Type B pancreatic cell (in vitro differentiated cells): ENCODE data around the gene ITGA2B. TPM values are rescaled to one million over a fixed set of nuclear protein-coding genes. Genes with fewer than 3 reads are reported as not detected.

Experiments
- DNase-seq: peaks from one replicate; pipeline ENCODE4 v3.0.0; 2021; ENCODE audit warnings: mixed read lengths; ENCODE audit not compliant: unreplicated experiment; ENCODE audit errors: extremely low spot score
- H3K27ac Mint-ChIP-seq: 2 replicates; pipeline ENCODE4 v1.8.0; 2021; ENCODE audit warnings: mild to moderate bottlenecking, mixed read lengths
- H3K27me3 Mint-ChIP-seq: 2 replicates; pipeline ENCODE4 v1.8.0; 2021; ENCODE audit warnings: mixed read lengths
- H3K36me3 Mint-ChIP-seq: 2 replicates; pipeline ENCODE4 v1.8.0; 2021; ENCODE audit warnings: mixed read lengths
- H3K4me1 Mint-ChIP-seq: one replicate; pipeline ENCODE4 v1.8.0; 2021; ENCODE audit warnings: mixed read lengths; ENCODE audit not compliant: unreplicated experiment
- H3K4me3 Mint-ChIP-seq: 2 replicates; pipeline ENCODE4 v1.8.0; 2021; ENCODE audit warnings: mild to moderate bottlenecking, mixed read lengths
- H3K9me3 Mint-ChIP-seq: 2 replicates; pipeline ENCODE4 v1.8.0; 2021; ENCODE audit warnings: mixed read lengths
- total RNA-seq: library from RNA; stranded (reverse); gene quantifications from 2 replicates; pipeline ENCODE4 v1.2.1, GENCODE V29; 2021; ENCODE audit warnings: low replicate concordance
- TF ChIP-seq, protein P1 (sequence below): fragments of 200-600 bp; sonication (generic); conservative IDR thresholded peaks from 2 replicates; pipeline ENCODE4 v1.5.0; 2021; ENCODE audit warnings: antibody characterized with exemption, mild to moderate bottlenecking

Gene ITGA2B
- total RNA-seq, 1 donor from 2014 or later = 8.8 TPM

DNA sequence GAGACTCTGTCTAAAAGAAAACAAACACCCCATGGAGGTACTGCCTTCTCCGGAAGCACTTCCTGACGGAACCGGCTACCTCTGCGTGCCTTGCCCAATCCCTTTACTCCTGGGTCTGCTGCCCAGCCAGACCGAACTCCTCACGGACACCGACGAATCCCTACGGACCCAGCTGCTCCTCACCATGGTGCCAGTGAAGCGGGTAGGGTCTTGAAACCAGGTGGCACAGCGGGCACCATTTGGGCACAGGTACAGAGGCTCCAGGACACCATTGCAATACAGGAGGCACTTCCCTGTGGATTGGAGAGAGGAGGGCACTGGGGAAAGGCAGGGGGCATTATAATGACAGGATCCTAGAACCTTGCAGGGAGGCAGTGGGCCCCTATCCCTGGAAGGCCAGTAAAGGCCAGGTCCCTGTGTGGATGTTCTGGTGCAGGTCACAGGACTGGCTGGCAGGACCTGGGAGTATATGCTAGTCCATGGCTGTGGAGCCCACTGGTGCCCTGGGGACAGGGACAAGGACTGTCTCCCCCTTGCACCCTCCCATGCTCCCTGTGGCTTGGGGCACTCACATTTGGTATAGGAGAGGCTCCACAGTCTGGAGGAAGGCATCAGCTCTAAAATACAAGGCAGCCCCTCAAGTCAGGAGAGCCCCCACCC, 67.1 kb downstream of the ITGA2B start:
- H3K27ac Mint-ChIP-seq = no peak overlapping the region
- H3K9me3 Mint-ChIP-seq = no peaks in the 10 kb centered on the region
- H3K4me1 Mint-ChIP-seq = peaks cover 4% of the 10 kb centered on the region
- peaks cover 18% of the 10 kb centered on the region for H3K27me3 Mint-ChIP-seq
- H3K36me3 Mint-ChIP-seq = peaks cover 7% of the 10 kb centered on the region
- H3K4me3 Mint-ChIP-seq = peak overlapping the region; percentile 61
- DNase-seq = no peak
- TF ChIP-seq, protein P1, sequence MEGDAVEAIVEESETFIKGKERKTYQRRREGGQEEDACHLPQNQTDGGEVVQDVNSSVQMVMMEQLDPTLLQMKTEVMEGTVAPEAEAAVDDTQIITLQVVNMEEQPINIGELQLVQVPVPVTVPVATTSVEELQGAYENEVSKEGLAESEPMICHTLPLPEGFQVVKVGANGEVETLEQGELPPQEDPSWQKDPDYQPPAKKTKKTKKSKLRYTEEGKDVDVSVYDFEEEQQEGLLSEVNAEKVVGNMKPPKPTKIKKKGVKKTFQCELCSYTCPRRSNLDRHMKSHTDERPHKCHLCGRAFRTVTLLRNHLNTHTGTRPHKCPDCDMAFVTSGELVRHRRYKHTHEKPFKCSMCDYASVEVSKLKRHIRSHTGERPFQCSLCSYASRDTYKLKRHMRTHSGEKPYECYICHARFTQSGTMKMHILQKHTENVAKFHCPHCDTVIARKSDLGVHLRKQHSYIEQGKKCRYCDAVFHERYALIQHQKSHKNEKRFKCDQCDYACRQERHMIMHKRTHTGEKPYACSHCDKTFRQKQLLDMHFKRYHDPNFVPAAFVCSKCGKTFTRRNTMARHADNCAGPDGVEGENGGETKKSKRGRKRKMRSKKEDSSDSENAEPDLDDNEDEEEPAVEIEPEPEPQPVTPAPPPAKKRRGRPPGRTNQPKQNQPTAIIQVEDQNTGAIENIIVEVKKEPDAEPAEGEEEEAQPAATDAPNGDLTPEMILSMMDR = no peak

Other genes with a start within 250 kb of the ITGA2B start
- gene HROB, start 247.7 kb downstream of the ITGA2B start, total RNA-seq = 5.4 and 10.6 TPM in 2 replicates
- gene ASB16, start 218.9 kb downstream of the ITGA2B start, total RNA-seq = 0.68 TPM in 1 of 2 replicates, not detected in the other
- 39.5 and 40.0 TPM in 2 replicates for gene TMUB2, start 202.7 kb downstream of the ITGA2B start, total RNA-seq
- 96.7 and 111 TPM in 2 replicates for gene ATXN7L3, start 189.8 kb downstream of the ITGA2B start, total RNA-seq
- gene UBTF, start 170.0 kb downstream of the ITGA2B start, total RNA-seq = 85.7 and 101 TPM in 2 replicates
- not detected in 2 replicates for gene SLC4A1, start 121.5 kb downstream of the ITGA2B start, total RNA-seq
- 10.3 and 12.3 TPM in 2 replicates for gene RUNDC3A, start 81.0 kb downstream of the ITGA2B start, total RNA-seq
- gene SLC25A39, start 64.8 kb downstream of the ITGA2B start, total RNA-seq = 137 and 169 TPM in 2 replicates
- gene GRN, start 44.3 kb downstream of the ITGA2B start, total RNA-seq = 183 and 236 TPM in 2 replicates
- gene FAM171A2, start 25.8 kb downstream of the ITGA2B start, total RNA-seq = 13.3 and 34.7 TPM in 2 replicates
- 45.9 and 51.5 TPM in 2 replicates for gene GPATCH8, start 113.8 kb upstream of the ITGA2B start, total RNA-seq
- 3.6 and 54.4 TPM in 2 replicates for gene FZD2, start 167.8 kb upstream of the ITGA2B start, total RNA-seq